H1 (cell line): ENCODE results near the gene IFI44L. TPM values are rescaled to one million over a fixed set of nuclear protein-coding genes. Genes with fewer than 3 reads are reported as not detected.

Experiments used
- CTCF ChIA-PET: fragments of 300-600 bp; sonication (Branson Sonifier 250); formaldehyde crosslinking; loops from one replicate; lab custom pipeline; 2021; ENCODE audit not compliant: partially characterized antibody; lab: Charles Lee
- POLR2A ChIA-PET: fragments of 300-600 bp; sonication (Branson Sonifier 250); formaldehyde crosslinking; loops from one replicate; lab custom pipeline; 2021; ENCODE audit warnings: inconsistent platforms; ENCODE audit not compliant: partially characterized antibody; lab: Charles Lee
- DNase-seq, 2 experiments: peaks; one replicate each; pipeline versions ENCODE4 v3.0.0 to v3.0.0-alpha.2; 2010 to 2022; ENCODE audit warnings: low spot score in 2 of 2, low read depth in 1 of 2, mixed read lengths in 1 of 2
- FAIRE-seq: peaks from 2 replicates; lab custom pipeline; 2011; peaks lifted over from hg19 to GRCh38; lab: Jason Lieb, UNC
- H2AFZ ChIP-seq: 2 replicates; pipeline ENCODE4 v1.8.1; 2012; ENCODE audit warnings: low read length, inconsistent platforms
- H2AK5ac ChIP-seq: 2 replicates; pipeline ENCODE4 v1.6.1; 2013; ENCODE audit warnings: low read depth, low read length
- H2BK120ac ChIP-seq: replicated peaks from 2 replicates; pipeline ENCODE3; 2013; ENCODE audit warnings: low read depth, low read length, inconsistent platforms
- H2BK12ac ChIP-seq: 2 replicates; pipeline ENCODE4 v1.6.1; 2013; ENCODE audit warnings: low read depth, low read length
- H2BK15ac ChIP-seq: 2 replicates; pipeline ENCODE4 v1.6.1; 2013; ENCODE audit warnings: low read length
- H2BK20ac ChIP-seq: 2 replicates; pipeline ENCODE4 v1.6.1; 2013; ENCODE audit warnings: low read length
- H2BK5ac ChIP-seq: 2 replicates; pipeline ENCODE4 v1.6.1; 2013; ENCODE audit warnings: low read depth, low read length
- H3K14ac ChIP-seq: 2 replicates; pipeline ENCODE4 v1.6.1; 2013; ENCODE audit warnings: inconsistent platforms; ENCODE audit not compliant: insufficient read length
- H3K18ac ChIP-seq: 2 replicates; pipeline ENCODE4 v1.6.1; 2013; ENCODE audit warnings: low read length; ENCODE audit errors: extremely low read depth
- H3K23ac ChIP-seq: 2 replicates; pipeline ENCODE4 v1.6.1; 2013; ENCODE audit warnings: inconsistent platforms; ENCODE audit not compliant: insufficient read length
- H3K23me2 ChIP-seq: 2 replicates; pipeline ENCODE4 v1.6.1; 2013; ENCODE audit warnings: low read depth, low read length
- H3K27ac ChIP-seq: 2 replicates; pipeline ENCODE4 v1.6.1; 2011; ENCODE audit warnings: low read depth, low read length, inconsistent platforms
- H3K27me3 ChIP-seq, 4 experiments: replicated peaks in 1 of 4; 1 replicate in 1 of 4; 2 replicates in 3 of 4; pipeline versions ENCODE4 v1.6.1 to v1.8.1; 2011 to 2013; ENCODE audit warnings: low read length in 3 of 4, mild to moderate bottlenecking in 3 of 4, inconsistent platforms in 2 of 4, mixed read lengths in 2 of 4, moderate library complexity in 1 of 4; ENCODE audit not compliant: control insufficient read depth in 3 of 4, insufficient read depth in 3 of 4; ENCODE audit errors: extremely low read depth in 1 of 4
- H3K36me3 ChIP-seq, 4 experiments: 2 replicates each; pipeline versions ENCODE4 v1.6.1 to v1.8.1; 2011 to 2013; ENCODE audit warnings: mild to moderate bottlenecking in 4 of 4, low read length in 3 of 4, moderate library complexity in 2 of 4, control low read depth in 1 of 4, inconsistent platforms in 1 of 4; ENCODE audit not compliant: insufficient read depth in 4 of 4, control insufficient read depth in 2 of 4
- H3K4ac ChIP-seq: replicated peaks from 2 replicates; pipeline ENCODE3; 2013; ENCODE audit warnings: low read length, low read depth, mixed read lengths, inconsistent platforms; ENCODE audit not compliant: insufficient read length
- H3K4me1 ChIP-seq, 4 experiments: replicated peaks in 1 of 4; 1 replicate in 1 of 4; 2 replicates in 3 of 4; pipeline versions ENCODE4 v1.6.1 to v1.8.1; 2011 to 2013; ENCODE audit warnings: low read length in 3 of 4, inconsistent platforms in 2 of 4, mixed read lengths in 1 of 4; ENCODE audit not compliant: insufficient read depth in 4 of 4, control insufficient read depth in 3 of 4
- H3K4me2 ChIP-seq, 2 experiments: 2 replicates each; pipeline versions ENCODE4 v1.6.1 to v1.8.1; 2011 to 2013; ENCODE audit warnings: low read depth in 2 of 2, low read length in 2 of 2, control low read depth in 1 of 2, inconsistent platforms in 1 of 2, mild to moderate bottlenecking in 1 of 2; ENCODE audit not compliant: insufficient read depth in 1 of 2
- H3K4me3 ChIP-seq, 4 experiments: fragments of 200-600, 300-600 bp in 1 of 4; sonication (generic), shearing (Covaris generic), sonication (Bioruptor Twin) in 1 of 4; 2 replicates each; pipeline versions ENCODE4 v1.5.1 to v1.8.1; 2011 to 2016; ENCODE audit warnings: low read length in 4 of 4, low read depth in 3 of 4, control low read depth in 2 of 4, inconsistent platforms in 2 of 4, mild to moderate bottlenecking in 2 of 4, mixed read lengths in 1 of 4, moderate library complexity in 1 of 4; ENCODE audit not compliant: insufficient read depth in 2 of 4; ENCODE audit errors: extremely low read depth in 1 of 4
- H3K56ac ChIP-seq: replicated peaks from 2 replicates; pipeline ENCODE3; 2013; ENCODE audit warnings: low read depth, mild to moderate bottlenecking, mixed read lengths, low read length, inconsistent platforms; ENCODE audit not compliant: insufficient read length
- H3K79me1 ChIP-seq: 2 replicates; pipeline ENCODE4 v1.6.1; 2013; ENCODE audit warnings: low read depth, low read length, control low read depth
- H3K79me2 ChIP-seq, 2 experiments: 2 replicates each; pipeline versions ENCODE4 v1.6.1 to v1.8.1; 2012 to 2013; ENCODE audit warnings: low read length in 2 of 2, mild to moderate bottlenecking in 2 of 2, inconsistent platforms in 1 of 2; ENCODE audit not compliant: insufficient read depth in 2 of 2, control insufficient read depth in 1 of 2
- H3K9ac ChIP-seq, 4 experiments: replicated peaks in 1 of 4; 1 replicate in 1 of 4; 2 replicates in 3 of 4; pipeline versions ENCODE4 v1.6.1 to v1.8.1; 2011 to 2013; ENCODE audit warnings: low read depth in 3 of 4, low read length in 3 of 4, control low read depth in 2 of 4, mild to moderate bottlenecking in 2 of 4, moderate library complexity in 2 of 4, inconsistent platforms in 1 of 4; ENCODE audit errors: extremely low read depth in 1 of 4
- H3K9me3 ChIP-seq, 2 experiments: 2 replicates each; pipeline versions ENCODE4 v1.6.1 to v1.8.1; 2012 to 2013; ENCODE audit warnings: mild to moderate bottlenecking in 2 of 2, moderate library complexity in 2 of 2, control low read depth in 1 of 2, inconsistent platforms in 1 of 2, low read depth in 1 of 2, low read length in 1 of 2, mixed read lengths in 1 of 2; ENCODE audit not compliant: insufficient read depth in 2 of 2
- H4K20me1 ChIP-seq, 2 experiments: replicated peaks in 1 of 2; 2 replicates each; pipeline versions ENCODE3 to v1.8.1; 2011 to 2013; ENCODE audit warnings: inconsistent platforms in 2 of 2, low read length in 2 of 2, mild to moderate bottlenecking in 1 of 2; ENCODE audit not compliant: insufficient read depth in 2 of 2, control insufficient read depth in 1 of 2
- H4K5ac ChIP-seq: 2 replicates; pipeline ENCODE4 v1.6.1; 2013; ENCODE audit warnings: low read length, low read depth, mixed read lengths, inconsistent platforms; ENCODE audit not compliant: insufficient read length
- H4K8ac ChIP-seq: 2 replicates; pipeline ENCODE4 v1.8.0; 2013; ENCODE audit warnings: mild to moderate bottlenecking, moderate library complexity, low read length, inconsistent platforms; ENCODE audit not compliant: insufficient read depth; ENCODE audit errors: extremely low read depth
- H4K91ac ChIP-seq: replicated peaks from 2 replicates; pipeline ENCODE3; 2013; ENCODE audit warnings: low read length, mixed read lengths, inconsistent platforms; ENCODE audit not compliant: insufficient read length
- CBX5 ChIP-seq: fragments of 300-800, 300-1000 bp; sonication (generic); IDR thresholded peaks from 2 replicates; pipeline ENCODE4 v1.7.1; 2016; ENCODE audit warnings: antibody characterized with exemption, low read length, low read depth
- CREB1 ChIP-seq: IDR thresholded peaks from 2 replicates; pipeline ENCODE4 v1.6.1; 2012; ENCODE audit warnings: inconsistent platforms
- CTBP2 ChIP-seq: IDR thresholded peaks from 2 replicates; pipeline ENCODE4 v1.7.0; 2011; ENCODE audit warnings: borderline replicate concordance, mild to moderate bottlenecking, moderate library complexity, mixed read lengths, low read length; ENCODE audit not compliant: insufficient read depth, insufficient read length
- POU5F1 ChIP-seq: IDR thresholded peaks from 2 replicates; pipeline ENCODE4 v1.6.1; 2011; ENCODE audit warnings: low read depth, mild to moderate bottlenecking, low read length, moderate library complexity
- TAF7 ChIP-seq: optimal IDR thresholded peaks from 2 replicates; pipeline ENCODE3; 2011; ENCODE audit warnings: low read depth, mild to moderate bottlenecking, inconsistent platforms, low read length, moderate library complexity, borderline replicate concordance
- ZNF274 ChIP-seq: IDR thresholded peaks from 2 replicates; pipeline ENCODE4 v1.7.0; 2012; ENCODE audit warnings: low read length, borderline replicate concordance; ENCODE audit errors: extremely low read depth
- WGBS, 2 experiments: shearing (Covaris generic) in 1 of 2; methylation state at CpG; one replicate each; pipeline versions ENCODE4 v1.1.6 to v1.1.7; 2013 to 2015; ENCODE audit warnings: low lambda C conversion rate in 2 of 2, mixed read lengths in 2 of 2, inconsistent platforms in 1 of 2, low coverage in 1 of 2, missing lambda C conversion rate in 1 of 2; ENCODE audit not compliant: insufficient replicate concordance in 2 of 2, insufficient coverage in 1 of 2, insufficient read length in 1 of 2; ENCODE audit errors: extremely low coverage in 1 of 2, missing lambda C conversion rate in 1 of 2; 5-methylcytosine and 5-hydroxymethylcytosine counted together
- polyA plus RNA-seq, 7 experiments: library from polyadenylated mRNA; depleted of rRNA in 3 of 7; stranded (reverse) in 5 of 7; unstranded in 2 of 7; fragments of >200 nt in 5 of 7; fragments of 200-250 nt in 2 of 7; gene quantifications; 1 replicate in 5 of 7; 2 replicates in 1 of 7; 4 replicates in 1 of 7; pipeline versions ENCODE4 v1.2.1 to v1.2.3, GENCODE V29; 2011 to 2013; ENCODE audit warnings: missing spikeins in 2 of 7, mixed read lengths in 2 of 7
- total RNA-seq: library from RNA; stranded (reverse); fragmentation: NEBNext Ultra II Directional; extraction: Animal tissue kit (Norgen Biotek cat#: 25700); gene quantifications from 2 replicates; pipeline ENCODE4 v1.2.1, GENCODE V29; 2021
- TF ChIP-seq, protein P1 (sequence below): IDR thresholded peaks from 2 replicates; pipeline ENCODE4 v1.6.1; 2011; ENCODE audit warnings: low read depth, mild to moderate bottlenecking, low read length; ENCODE audit not compliant: insufficient read depth

The IFI44L gene
- total and polyA plus RNA-seq, 2 of the 8 experiments (the other 6 are each of a cell fraction or from before 2014, with no cell fraction given) = not detected

DNA sequence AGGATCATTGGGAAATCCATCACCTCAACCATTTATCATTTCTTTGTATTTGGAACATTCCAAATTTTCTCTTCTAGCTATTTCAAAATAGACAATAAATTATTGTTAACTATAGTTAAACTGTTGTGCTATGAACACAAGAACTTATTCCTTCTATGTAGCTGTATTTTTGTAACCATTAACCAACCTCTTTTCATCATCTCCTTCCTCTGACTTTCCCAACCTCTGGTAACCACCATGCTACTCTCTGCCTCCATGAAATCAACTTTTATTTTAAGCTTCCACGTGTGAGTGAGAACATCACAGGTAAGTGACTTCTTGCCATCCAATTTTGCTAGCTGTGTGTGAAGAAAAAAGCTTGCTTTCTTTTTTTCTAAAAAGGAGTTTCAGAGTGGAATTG lies 418 bp downstream of the IFI44L start:
- Histone ChIP-seq H2BK15ac (no peak overlapping the region), H3K9ac (no peak overlapping the region), H3K18ac (no peak overlapping the region), H3K79me1 (no peaks in the 10 kb centered on the region), H3K79me2 (no peaks in the 10 kb centered on the region), H3K23ac (no peak overlapping the region), H3K4me1 (no peaks in the 10 kb centered on the region), H3K36me3 (no peaks in the 10 kb centered on the region), H3K4me3 (no peak overlapping the region), H3K27ac (no peak overlapping the region), H2BK12ac (no peak overlapping the region), H3K4me2 (no peak overlapping the region), H2BK120ac (no peak overlapping the region), H3K9me3 (no peaks in the 10 kb centered on the region), H4K8ac (no peak overlapping the region), H3K56ac (no peak overlapping the region), H4K5ac (no peak overlapping the region), H4K20me1 (no peaks in the 10 kb centered on the region), H3K23me2 (no peaks in the 10 kb centered on the region), H2AK5ac (no peak overlapping the region), H2BK20ac (no peak overlapping the region), H3K14ac (no peak overlapping the region), H3K4ac (no peak overlapping the region), H3K27me3 (no peaks in the 10 kb centered on the region), H4K91ac (no peak overlapping the region), H2AFZ (no peak overlapping the region), H2BK5ac (no peak overlapping the region)
- DNase-seq (no peak), FAIRE-seq (no peak)
- POLR2A ChIA-PET = no interaction called here
- 100% methylated on average over 1 of the region's 1 CpG; no CpG with 5 or more reads in 1 of the 2 experiments for WGBS, 2 experiments
- CTCF ChIA-PET = interaction anchor here (1.0 to 2.7 kb wide), 3 partner anchors 9 to 52 kb away, joined by 3 to 8 read pairs (median 3); no protein-coding TSS in a partner anchor
- TF ChIP-seq ZNF274 (no peak), CREB1 (no peak), CBX5 (no peak), TAF7 (no peak), CTBP2 (no peak), POU5F1 (no peak)
- TF ChIP-seq, protein P1, sequence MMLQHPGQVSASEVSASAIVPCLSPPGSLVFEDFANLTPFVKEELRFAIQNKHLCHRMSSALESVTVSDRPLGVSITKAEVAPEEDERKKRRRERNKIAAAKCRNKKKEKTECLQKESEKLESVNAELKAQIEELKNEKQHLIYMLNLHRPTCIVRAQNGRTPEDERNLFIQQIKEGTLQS = no peak
